HFFc6 (cell line): ENCODE results near the gene CTNNBL1. TPM values are rescaled to one million over a fixed set of nuclear protein-coding genes. Genes with fewer than 3 reads are reported as not detected.

Source experiments
- DNase-seq: peaks from one replicate; pipeline ENCODE4 v3.0.0-alpha.2; 2018
- H3K27ac Mint-ChIP-seq: 2 replicates; pipeline ENCODE4 v1.8.0; 2020; ENCODE audit warnings: mild to moderate bottlenecking, mixed read lengths
- H3K27me3 Mint-ChIP-seq: 2 replicates; pipeline ENCODE4 v1.8.0; 2021; ENCODE audit warnings: mild to moderate bottlenecking, moderate library complexity, mixed read lengths; ENCODE audit not compliant: insufficient read depth
- H3K36me3 Mint-ChIP-seq: 2 replicates; pipeline ENCODE4 v1.8.0; 2021; ENCODE audit warnings: low read depth, mixed read lengths
- H3K4me1 Mint-ChIP-seq: 2 replicates; pipeline ENCODE4 v1.8.0; 2020; ENCODE audit warnings: low read depth, mixed read lengths
- H3K4me3 Mint-ChIP-seq: 2 replicates; pipeline ENCODE4 v1.8.0; 2020; ENCODE audit warnings: mild to moderate bottlenecking, moderate library complexity, mixed read lengths
- H3K9me3 Mint-ChIP-seq: 2 replicates; pipeline ENCODE4 v1.8.0; 2020; ENCODE audit warnings: mild to moderate bottlenecking, mixed read lengths
- CTCF ChIP-seq: fragments of 200-600 bp; sonication (generic); IDR thresholded peaks from 2 replicates; pipeline ENCODE4 v1.5.0; 2021; ENCODE audit warnings: antibody characterized with exemption, mild to moderate bottlenecking
- total RNA-seq, 6 experiments: library from RNA; stranded (reverse); fragmentation: NEBNext Ultra II Directional; extraction: Animal tissue kit (Norgen Biotek cat#: 25700); gene quantifications; 2 replicates in 1 of 6; 3 replicates in 5 of 6; pipeline ENCODE4 v1.2.3, GENCODE V29; 2021

The CTNNBL1 gene
- total RNA-seq, 6 experiments from 2014 or later = 49.7 to 62.4 (median 59.5) TPM

DNA sequence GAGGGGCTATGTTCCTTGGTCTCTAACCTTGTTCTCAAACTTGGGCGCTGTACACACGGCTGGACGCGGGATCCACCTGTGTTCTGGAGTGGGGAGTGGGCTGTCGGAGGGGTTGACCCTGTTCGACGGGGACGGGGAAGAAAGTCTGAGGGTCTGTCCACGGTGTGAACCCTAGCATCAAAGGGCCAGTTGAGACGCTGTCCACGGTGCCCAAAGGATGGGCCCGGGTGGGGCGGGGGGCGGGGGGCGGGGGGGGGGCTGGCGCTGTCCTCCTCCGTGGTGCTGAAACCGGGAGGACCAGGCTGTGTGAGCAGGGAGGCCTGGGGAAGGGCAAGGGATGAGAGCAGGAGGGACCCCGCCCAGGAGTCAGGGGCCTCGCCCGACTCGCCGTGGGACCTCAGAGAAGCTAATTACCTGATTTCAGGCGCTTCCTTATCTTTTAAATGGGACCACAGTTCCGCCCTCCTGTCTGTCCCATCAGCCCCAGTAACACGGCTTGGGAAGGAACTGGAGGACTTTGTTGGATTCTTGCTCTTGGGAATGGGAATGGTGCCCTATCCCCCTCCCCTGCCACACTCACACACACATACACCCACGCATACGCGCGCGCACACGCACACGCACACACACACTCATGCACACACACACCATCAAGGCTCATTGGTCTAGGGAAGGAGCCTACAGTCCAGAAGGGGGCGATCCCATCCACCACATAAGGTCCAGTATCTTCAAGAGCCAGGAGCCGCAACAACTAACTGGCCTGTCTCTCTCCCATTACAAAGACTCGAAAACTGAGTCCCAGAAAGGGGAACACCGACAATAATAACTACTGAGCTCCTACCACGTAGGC, 208.0 kb downstream of the CTNNBL1 start:
- no peaks in the 10 kb centered on the region for H3K36me3 Mint-ChIP-seq
- peak overlapping the region; percentile 69 for H3K4me3 Mint-ChIP-seq
- no peak overlapping the region for H3K27ac Mint-ChIP-seq
- peaks cover 48% of the 10 kb centered on the region for H3K27me3 Mint-ChIP-seq
- peaks cover 11% of the 10 kb centered on the region for H3K4me1 Mint-ChIP-seq
- peak; percentile 30 for DNase-seq
- no peaks in the 10 kb centered on the region; the same call in 1 of the 2 replicates for H3K9me3 Mint-ChIP-seq
- TF ChIP-seq CTCF = peak; percentile 54

DNA sequence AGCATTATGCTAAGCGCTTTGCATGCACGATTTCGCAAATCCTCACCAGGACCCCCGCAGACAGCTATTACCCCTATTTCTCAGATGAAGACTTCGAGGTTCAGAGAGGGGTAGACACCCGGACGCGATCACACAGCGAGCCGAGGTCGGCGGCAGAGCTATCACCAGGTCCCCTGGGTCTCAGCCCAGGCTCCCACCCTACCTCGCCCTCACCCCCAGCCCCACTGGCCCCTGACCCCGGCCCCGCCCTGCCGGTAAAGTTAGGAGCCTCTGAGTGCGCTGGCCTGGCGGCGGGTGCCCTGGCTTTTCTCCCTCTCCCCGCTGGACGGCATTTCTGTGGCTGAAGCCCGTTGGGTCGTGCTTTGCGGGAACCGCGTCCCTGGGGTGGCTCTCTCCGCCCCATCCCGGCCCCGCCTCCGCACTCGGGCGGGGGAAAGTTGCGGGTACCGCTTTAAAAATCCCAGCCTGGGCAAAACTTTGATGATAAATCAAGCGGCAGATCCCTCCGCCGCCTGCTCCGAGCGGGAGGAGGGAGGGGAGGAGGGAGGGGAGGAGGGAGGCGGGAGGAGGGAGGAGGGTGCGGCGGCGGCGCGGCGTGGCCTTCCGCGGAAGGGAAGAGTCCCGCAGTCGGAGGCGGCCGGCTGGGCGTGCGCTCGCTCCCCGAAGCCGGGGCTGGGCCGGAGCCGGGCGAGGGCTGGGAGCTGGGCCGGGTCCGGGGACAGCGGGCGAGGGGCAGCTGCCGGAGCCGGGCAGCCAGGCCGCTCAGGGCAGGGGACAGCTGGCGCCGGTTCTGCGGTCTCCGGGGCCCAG, 208.9 kb downstream of the CTNNBL1 start, which contains the start of gene VSTM2L:
Gene VSTM2L, plus strand, starts transcription at position 624 of the 810 bp plus-strand sequence. CDS start 224 bp downstream, outside the sequence.
- Mint-ChIP-seq H3K27ac (no peak within 1 kb of the TSS), H3K27me3 (peaks cover 41% of the 10 kb centered on the region), H3K4me3 (peak within 1 kb of the TSS; percentile 71), H3K9me3 (no peaks in the 10 kb centered on the region; the same call in 1 of the 2 replicates), H3K36me3 (no peaks in the 10 kb centered on the region), H3K4me1 (peaks cover 17% of the 10 kb centered on the region)
- peak; percentile 18 for DNase-seq
- TF ChIP-seq CTCF = no peak

DNA sequence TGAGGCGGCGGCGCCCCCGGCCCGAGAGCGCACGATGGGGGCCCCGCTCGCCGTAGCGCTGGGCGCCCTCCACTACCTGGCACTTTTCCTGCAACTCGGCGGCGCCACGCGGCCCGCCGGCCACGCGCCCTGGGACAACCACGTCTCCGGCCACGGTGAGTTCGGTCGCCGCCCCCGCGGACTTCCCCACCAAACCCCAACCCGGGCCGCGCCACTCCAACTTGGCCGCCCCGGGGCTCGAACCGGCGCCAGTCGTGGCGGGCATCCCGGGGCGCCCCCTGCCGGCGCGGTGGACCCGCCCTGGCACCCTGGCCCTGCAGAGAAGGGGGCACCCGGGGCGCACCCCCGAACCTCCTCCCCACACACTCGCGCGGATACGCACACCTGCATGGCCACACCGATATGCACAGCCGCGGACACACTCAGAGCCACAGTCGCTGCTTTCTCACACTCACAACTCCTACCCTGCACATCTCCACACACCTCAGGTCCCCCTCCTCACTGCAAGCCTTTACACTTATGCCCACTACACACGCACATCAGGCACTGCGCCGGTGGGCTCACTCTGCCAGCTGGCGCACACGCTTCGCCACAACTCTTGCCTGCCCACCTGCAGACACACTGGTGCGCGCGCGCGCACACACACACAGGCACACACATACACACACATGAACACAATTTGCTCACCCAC, 209.6 kb downstream of the CTNNBL1 start:
- H3K36me3 Mint-ChIP-seq = no peaks in the 10 kb centered on the region
- peak overlapping the region; percentile 71 for H3K4me3 Mint-ChIP-seq
- no peaks in the 10 kb centered on the region; the same call in 1 of the 2 replicates for H3K9me3 Mint-ChIP-seq
- DNase-seq = no peak
- TF ChIP-seq CTCF = peak; percentile 69
- peaks cover 25% of the 10 kb centered on the region for H3K4me1 Mint-ChIP-seq
- H3K27ac Mint-ChIP-seq = no peak overlapping the region
- peaks cover 46% of the 10 kb centered on the region for H3K27me3 Mint-ChIP-seq

DNA sequence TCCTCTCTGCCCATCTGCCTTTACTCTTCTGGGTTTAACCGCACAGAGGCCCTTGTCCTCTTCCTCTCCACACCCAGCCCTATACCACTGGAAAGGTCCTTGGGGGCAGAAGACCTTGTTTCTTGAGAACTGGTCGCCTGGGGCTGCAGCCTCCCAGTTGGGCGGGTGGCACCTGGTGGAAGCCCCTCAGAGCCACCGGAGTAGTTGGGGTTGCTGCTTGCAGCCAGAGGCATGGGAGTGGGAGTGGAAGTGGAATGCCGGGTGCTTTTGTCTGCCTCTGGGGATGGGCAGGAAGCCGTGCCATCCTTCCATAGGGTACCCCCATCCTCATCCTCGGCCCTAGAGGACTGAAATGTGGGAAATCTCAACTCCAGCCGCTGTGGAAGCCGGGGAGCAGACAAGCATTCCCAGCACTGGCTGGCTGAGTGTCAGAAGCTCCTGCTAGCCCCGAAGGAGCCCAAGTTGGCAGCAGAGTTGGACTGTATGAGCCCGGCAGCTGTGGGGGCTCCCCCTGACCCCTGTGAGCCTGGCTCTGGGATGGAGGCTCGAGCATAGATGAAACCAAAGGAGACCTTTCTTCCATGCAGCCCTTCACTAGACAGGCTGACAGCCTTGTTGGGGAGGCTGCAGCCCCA, 210.3 kb downstream of the CTNNBL1 start:
- Mint-ChIP-seq H3K27me3 (peaks cover 47% of the 10 kb centered on the region), H3K27ac (no peak overlapping the region), H3K9me3 (no peaks in the 10 kb centered on the region; the same call in 1 of the 2 replicates), H3K4me3 (peak overlapping the region; percentile 71), H3K36me3 (0 out of 2 replicates have a peak, but pooled peaks cover 3% of the 10 kb centered on the region), H3K4me1 (peaks cover 32% of the 10 kb centered on the region)
- DNase-seq = no peak
- no peak for TF ChIP-seq CTCF
